IMR-90 (cell line): Measurements from ENCODE around the gene FLRT3. TPM values are rescaled to one million over a fixed set of nuclear protein-coding genes. Genes with fewer than 3 reads are reported as not detected.

Experiments
- ATAC-seq: fragments of 200-7000 bp; cut with Tn5 transposase; 2 replicates; pipeline ENCODE4 v1.9.1; 2020; ENCODE audit warnings: low read depth, mild to moderate bottlenecking, moderate library complexity
- BruUV-seq: library from RNA; stranded (reverse); fragments of 400-500 nt; replicated peaks from 2 replicates; lab custom pipeline; 2021; lab: Mats Ljungman, UMichigan
- CTCF ChIA-PET: fragments of 300-600 bp; formaldehyde crosslinking; extraction: SDS; loops from one replicate; lab custom pipeline; 2021; ENCODE audit warnings: antibody characterized with exemption; lab: Yijun Ruan, JAX
- POLR2A ChIA-PET: fragments of 300-600 bp; sonication (Branson Sonifier 250); formaldehyde crosslinking; loops from one replicate; lab custom pipeline; 2022; ENCODE audit warnings: antibody characterized with exemption; ENCODE audit not compliant: unreplicated experiment; lab: Charles Lee
- DNase-seq: peaks from one replicate; pipeline ENCODE4 v3.0.0; 2013
- H2AFZ ChIP-seq: replicated peaks from 2 replicates; pipeline ENCODE3; 2013; ENCODE audit warnings: low read length, mild to moderate bottlenecking; ENCODE audit not compliant: poor library complexity
- H2AK5ac ChIP-seq: 2 replicates; pipeline ENCODE4 v1.6.1; 2013; ENCODE audit warnings: low read depth, low read length, inconsistent platforms
- H2AK9ac ChIP-seq: replicated peaks from 2 replicates; pipeline ENCODE3; 2013; ENCODE audit warnings: mild to moderate bottlenecking, low read depth, low read length, moderate library complexity; ENCODE audit not compliant: poor library complexity
- H2BK120ac ChIP-seq: 2 replicates; pipeline ENCODE4 v1.6.1; 2013; ENCODE audit warnings: low read depth, low read length, inconsistent platforms
- H2BK15ac ChIP-seq: 3 replicates; pipeline ENCODE4 v1.6.1; 2013; ENCODE audit warnings: low read depth, low read length, inconsistent platforms
- H2BK20ac ChIP-seq: 2 replicates; pipeline ENCODE4 v1.6.1; 2013; ENCODE audit warnings: low read depth, mild to moderate bottlenecking, inconsistent platforms, low read length, moderate library complexity
- H2BK5ac ChIP-seq: 2 replicates; pipeline ENCODE4 v1.6.1; 2013; ENCODE audit warnings: mild to moderate bottlenecking, low read depth, low read length, inconsistent platforms; ENCODE audit not compliant: poor library complexity, severe bottlenecking
- H3K14ac ChIP-seq: replicated peaks from 2 replicates; pipeline ENCODE4 v1.6.1; 2013; ENCODE audit warnings: low read depth, low read length, inconsistent platforms
- H3K18ac ChIP-seq: 2 replicates; pipeline ENCODE4 v1.6.1; 2013; ENCODE audit warnings: low read depth, low read length, control low read depth
- H3K23ac ChIP-seq: 2 replicates; pipeline ENCODE4 v1.6.1; 2013; ENCODE audit warnings: low read depth, low read length, inconsistent platforms
- H3K27ac ChIP-seq: 2 replicates; pipeline ENCODE4 v1.5.1; 2013; ENCODE audit warnings: mild to moderate bottlenecking, control low read depth, low read length; ENCODE audit not compliant: insufficient read depth
- H3K27me3 ChIP-seq: 2 replicates; pipeline ENCODE4 v1.6.1; 2013; ENCODE audit warnings: low read length; ENCODE audit not compliant: control insufficient read depth, insufficient read depth
- H3K36me3 ChIP-seq: 2 replicates; pipeline ENCODE4 v1.6.1; 2013; ENCODE audit warnings: low read length, mixed read lengths; ENCODE audit not compliant: control insufficient read depth, insufficient read depth
- H3K4ac ChIP-seq: 2 replicates; pipeline ENCODE4 v1.6.1; 2013; ENCODE audit warnings: low read depth, low read length, inconsistent platforms
- H3K4me1 ChIP-seq: 2 replicates; pipeline ENCODE4 v1.6.1; 2013; ENCODE audit warnings: low read length, mixed read lengths; ENCODE audit not compliant: control insufficient read depth, insufficient read depth
- H3K4me2 ChIP-seq: 2 replicates; pipeline ENCODE4 v1.6.1; 2013; ENCODE audit warnings: low read depth, mild to moderate bottlenecking, control low read depth, low read length, moderate library complexity
- H3K4me3 ChIP-seq: 2 replicates; pipeline ENCODE4 v1.5.1; 2013; ENCODE audit warnings: low read depth, mild to moderate bottlenecking, control low read depth, low read length, moderate library complexity; ENCODE audit not compliant: insufficient read depth
- H3K56ac ChIP-seq: 2 replicates; pipeline ENCODE4 v1.6.1; 2013; ENCODE audit warnings: low read length, inconsistent platforms; ENCODE audit not compliant: insufficient read depth; ENCODE audit errors: extremely low read depth
- H3K79me1 ChIP-seq, 2 experiments: 2 replicates each; pipeline ENCODE4 v1.6.1; 2013; ENCODE audit warnings: low read length in 2 of 2, inconsistent platforms in 1 of 2, low read depth in 1 of 2
- H3K9ac ChIP-seq: 2 replicates; pipeline ENCODE4 v1.6.1; 2013; ENCODE audit warnings: low read depth, low read length, control low read depth
- H3K9me1 ChIP-seq: 2 replicates; pipeline ENCODE4 v1.6.1; 2013; ENCODE audit warnings: low read length, inconsistent platforms; ENCODE audit not compliant: insufficient read depth
- H3K9me3 ChIP-seq: 2 replicates; pipeline ENCODE4 v1.6.1; 2013; ENCODE audit warnings: low read length; ENCODE audit not compliant: control insufficient read depth, insufficient read depth
- H4K20me1 ChIP-seq: 2 replicates; pipeline ENCODE4 v1.6.1; 2013; ENCODE audit warnings: low read length, inconsistent platforms; ENCODE audit not compliant: insufficient read depth
- H4K5ac ChIP-seq: 2 replicates; pipeline ENCODE4 v1.6.1; 2013; ENCODE audit warnings: mild to moderate bottlenecking, low read depth, low read length, control low read depth
- H4K8ac ChIP-seq, 2 experiments: 2 replicates each; pipeline ENCODE4 v1.6.1; 2013; ENCODE audit warnings: low read depth in 2 of 2, low read length in 2 of 2, control low read depth in 1 of 2, inconsistent platforms in 1 of 2
- H4K91ac ChIP-seq: 2 replicates; pipeline ENCODE4 v1.6.1; 2013; ENCODE audit warnings: low read depth, low read length, inconsistent platforms; ENCODE audit not compliant: insufficient read depth
- BHLHE40 ChIP-seq: fragments of 150-350 bp; IDR thresholded peaks from 2 replicates; pipeline ENCODE4 v1.6.1; 2016; ENCODE audit warnings: mild to moderate bottlenecking, low read depth, low read length
- CEBPB ChIP-seq: IDR thresholded peaks from 2 replicates; pipeline ENCODE4 v1.6.1; 2012; ENCODE audit warnings: low read depth, low read length, improper control_type of control experiment
- CHD1 ChIP-seq: IDR thresholded peaks from 2 replicates; pipeline ENCODE4 v1.6.1; 2012; ENCODE audit warnings: low read depth, low read length, improper control_type of control experiment
- FOS ChIP-seq: fragments of 150-350 bp; IDR thresholded peaks from 2 replicates; pipeline ENCODE4 v1.6.1; 2016; ENCODE audit warnings: low read depth, low read length
- MAFK ChIP-seq: IDR thresholded peaks from 2 replicates; pipeline ENCODE4 v1.6.1; 2012; ENCODE audit warnings: low read depth, low read length, improper control_type of control experiment
- MAZ ChIP-seq: IDR thresholded peaks from 2 replicates; pipeline ENCODE4 v1.6.1; 2012; ENCODE audit warnings: low read depth, mild to moderate bottlenecking, low read length, improper control_type of control experiment, moderate library complexity, borderline replicate concordance
- MXI1 ChIP-seq: IDR thresholded peaks from 2 replicates; pipeline ENCODE4 v1.6.1; 2012; ENCODE audit warnings: low read depth, mild to moderate bottlenecking, low read length, moderate library complexity, borderline replicate concordance
- NFE2L2 ChIP-seq: fragments of 150-350 bp; IDR thresholded peaks from 2 replicates; pipeline ENCODE4 v1.6.1; 2016; ENCODE audit warnings: low read depth, mild to moderate bottlenecking, low read length
- POLR2A ChIP-seq: IDR thresholded peaks from 2 replicates; pipeline ENCODE4 v1.6.1; 2012; ENCODE audit warnings: mild to moderate bottlenecking, low read depth, low read length
- RCOR1 ChIP-seq: IDR thresholded peaks from 2 replicates; pipeline ENCODE4 v1.6.1; 2012; ENCODE audit warnings: mild to moderate bottlenecking, low read length, improper control_type of control experiment; ENCODE audit not compliant: insufficient replicate concordance
- RFX5 ChIP-seq: IDR thresholded peaks from 2 replicates; pipeline ENCODE4 v1.8.0; 2012; ENCODE audit warnings: low read depth, mild to moderate bottlenecking, low read length, moderate library complexity
- SMC3 ChIP-seq: fragments of 150-350 bp; IDR thresholded peaks from 2 replicates; pipeline ENCODE4 v1.6.1; 2016; ENCODE audit warnings: low read depth, mild to moderate bottlenecking, antibody characterized with exemption, low read length, moderate library complexity
- WGBS, 2 experiments: methylation state at CpG; one replicate each; pipeline versions ENCODE4 v1.1.5 to v1.1.7; 2013; ENCODE audit warnings: missing lambda C conversion rate in 2 of 2; ENCODE audit not compliant: insufficient read length in 1 of 2; ENCODE audit errors: extremely low coverage in 2 of 2; 5-methylcytosine and 5-hydroxymethylcytosine counted together
- dilution Hi-C: fragments of 300-500 bp; cut with HindIII; formaldehyde crosslinking; loops from one replicate; pipeline ENCODE4 v1.14.3; 2018; ENCODE audit warnings: low sequenced_read_pairs; ENCODE audit not compliant: unreplicated experiment
- in situ Hi-C: fragments of 300-500 bp; cut with MboI; formaldehyde crosslinking; loops from 3 replicates; pipeline ENCODE4 v1.14.3; 2019; ENCODE audit warnings: low sequenced_read_pairs, inconsistent platforms, mixed read lengths
- intact Hi-C: fragments of 100-400 bp; cut with micrococcal nuclease; formaldehyde crosslinking; loops from 2 replicates; pipeline ENCODE4 v1.10.0; 2022
- polyA plus RNA-seq, 3 experiments: library from polyadenylated mRNA; depleted of rRNA; stranded (reverse); fragments of >200 nt; gene quantifications; 2 replicates each; pipeline ENCODE4 v1.2.3, GENCODE V29; 2012; ENCODE audit warnings: low replicate concordance in 1 of 3
- total RNA-seq: library from RNA; depleted of rRNA; stranded (reverse); fragments of >200 nt; gene quantifications from 2 replicates; pipeline ENCODE4 v1.2.3, GENCODE V29; 2012
- TF ChIP-seq, protein P1 (sequence below): fragments of 150-350 bp; IDR thresholded peaks from 2 replicates; pipeline ENCODE4 v1.6.1; 2016; ENCODE audit warnings: low read depth, mild to moderate bottlenecking, low read length, moderate library complexity, borderline replicate concordance
- TF ChIP-seq, protein P2 (sequence below): conservative IDR thresholded peaks from 2 replicates; pipeline ENCODE4 v1.5.1; 2012; ENCODE audit warnings: mild to moderate bottlenecking, low read depth, low read length, improper control_type of control experiment
- TF ChIP-seq, protein P3 (sequence below): fragments of 150-350 bp; IDR thresholded peaks from 2 replicates; pipeline ENCODE4 v1.6.1; 2017; ENCODE audit warnings: mild to moderate bottlenecking, antibody characterized with exemption, low read length, low read depth

The FLRT3 gene
- total and polyA plus RNA-seq, 2 of the 4 experiments (the other 2 are of a cell fraction), result 1.8 to 6.6 TPM

DNA sequence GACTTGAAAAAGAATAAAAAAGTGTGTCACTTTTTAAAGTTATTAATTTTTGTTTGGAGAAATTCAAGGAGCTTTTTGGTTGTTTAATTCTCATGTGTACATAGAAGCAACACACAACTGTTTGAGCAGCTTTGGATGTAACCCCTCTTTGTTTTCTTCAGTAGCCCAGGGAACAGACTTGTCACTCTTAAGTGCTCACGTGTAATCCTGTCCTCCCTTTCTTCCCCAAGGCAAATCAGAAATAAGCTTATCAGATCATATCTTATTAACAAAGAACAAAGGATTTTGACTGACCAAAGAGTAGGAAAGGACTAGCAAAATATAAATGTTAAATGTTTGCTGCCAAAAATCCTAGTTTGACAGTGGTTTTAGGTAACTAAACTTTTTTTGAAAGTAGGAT lies 7.3 kb upstream of the FLRT3 start:
- dilution Hi-C loops, result no loop called here

More for the DNA sequence above, 7.3 kb upstream of the FLRT3 start:
- no CpG with 5 or more reads among the region's 1 CpG for WGBS, 2 experiments
- Histone ChIP-seq H3K9me1 (no peaks in the 10 kb centered on the region), H3K27ac (no peak overlapping the region), H3K4me2 (no peak overlapping the region), H3K4me3 (no peak overlapping the region), H3K36me3 (no peaks in the 10 kb centered on the region), H4K91ac (no peak overlapping the region), H3K4me1 (peaks cover 2% of the 10 kb centered on the region; the same call in 1 of the 2 replicates), H2BK120ac (no peak overlapping the region), H2BK15ac (no peak overlapping the region), H3K9ac (no peak overlapping the region), H3K14ac (no peak overlapping the region), H3K4ac (no peak overlapping the region), H2AK9ac (no peak overlapping the region), H3K27me3 (no peaks in the 10 kb centered on the region), H3K9me3 (no peaks in the 10 kb centered on the region), H2AK5ac (no peak overlapping the region), H3K18ac (no peak overlapping the region), H3K79me1 (no peaks in the 10 kb centered on the region), H3K56ac (no peak overlapping the region), H4K5ac (no peak overlapping the region), H2BK5ac (no peak overlapping the region), H2BK20ac (no peak overlapping the region), H4K8ac (no peak overlapping the region), H2AFZ (no peak overlapping the region), H3K23ac (no peak overlapping the region), H4K20me1 (no peaks in the 10 kb centered on the region)
- in situ Hi-C loops (no loop called here), intact Hi-C loops (no loop called here)
- CTCF ChIA-PET, result interaction anchor here (0.6 kb wide), 1 partner anchor 102 kb away, joined by 3 read pairs; no protein-coding TSS in a partner anchor
- no peak for TF ChIP-seq MXI1
- no peak for TF ChIP-seq RCOR1
- no peak for TF ChIP-seq CEBPB
- TF ChIP-seq BHLHE40, result no peak
- TF ChIP-seq, protein P1, sequence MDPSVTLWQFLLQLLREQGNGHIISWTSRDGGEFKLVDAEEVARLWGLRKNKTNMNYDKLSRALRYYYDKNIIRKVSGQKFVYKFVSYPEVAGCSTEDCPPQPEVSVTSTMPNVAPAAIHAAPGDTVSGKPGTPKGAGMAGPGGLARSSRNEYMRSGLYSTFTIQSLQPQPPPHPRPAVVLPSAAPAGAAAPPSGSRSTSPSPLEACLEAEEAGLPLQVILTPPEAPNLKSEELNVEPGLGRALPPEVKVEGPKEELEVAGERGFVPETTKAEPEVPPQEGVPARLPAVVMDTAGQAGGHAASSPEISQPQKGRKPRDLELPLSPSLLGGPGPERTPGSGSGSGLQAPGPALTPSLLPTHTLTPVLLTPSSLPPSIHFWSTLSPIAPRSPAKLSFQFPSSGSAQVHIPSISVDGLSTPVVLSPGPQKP, result no peak
- TF ChIP-seq, protein P2, sequence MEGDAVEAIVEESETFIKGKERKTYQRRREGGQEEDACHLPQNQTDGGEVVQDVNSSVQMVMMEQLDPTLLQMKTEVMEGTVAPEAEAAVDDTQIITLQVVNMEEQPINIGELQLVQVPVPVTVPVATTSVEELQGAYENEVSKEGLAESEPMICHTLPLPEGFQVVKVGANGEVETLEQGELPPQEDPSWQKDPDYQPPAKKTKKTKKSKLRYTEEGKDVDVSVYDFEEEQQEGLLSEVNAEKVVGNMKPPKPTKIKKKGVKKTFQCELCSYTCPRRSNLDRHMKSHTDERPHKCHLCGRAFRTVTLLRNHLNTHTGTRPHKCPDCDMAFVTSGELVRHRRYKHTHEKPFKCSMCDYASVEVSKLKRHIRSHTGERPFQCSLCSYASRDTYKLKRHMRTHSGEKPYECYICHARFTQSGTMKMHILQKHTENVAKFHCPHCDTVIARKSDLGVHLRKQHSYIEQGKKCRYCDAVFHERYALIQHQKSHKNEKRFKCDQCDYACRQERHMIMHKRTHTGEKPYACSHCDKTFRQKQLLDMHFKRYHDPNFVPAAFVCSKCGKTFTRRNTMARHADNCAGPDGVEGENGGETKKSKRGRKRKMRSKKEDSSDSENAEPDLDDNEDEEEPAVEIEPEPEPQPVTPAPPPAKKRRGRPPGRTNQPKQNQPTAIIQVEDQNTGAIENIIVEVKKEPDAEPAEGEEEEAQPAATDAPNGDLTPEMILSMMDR, result no peak
- no peak for TF ChIP-seq MAFK
- TF ChIP-seq POLR2A, result no peak
- no peak for TF ChIP-seq CHD1
- no peak for TF ChIP-seq FOS
- TF ChIP-seq SMC3, result no peak
- TF ChIP-seq RFX5, result no peak
- no peak for TF ChIP-seq NFE2L2
- TF ChIP-seq MAZ, result no peak
- TF ChIP-seq, protein P3, sequence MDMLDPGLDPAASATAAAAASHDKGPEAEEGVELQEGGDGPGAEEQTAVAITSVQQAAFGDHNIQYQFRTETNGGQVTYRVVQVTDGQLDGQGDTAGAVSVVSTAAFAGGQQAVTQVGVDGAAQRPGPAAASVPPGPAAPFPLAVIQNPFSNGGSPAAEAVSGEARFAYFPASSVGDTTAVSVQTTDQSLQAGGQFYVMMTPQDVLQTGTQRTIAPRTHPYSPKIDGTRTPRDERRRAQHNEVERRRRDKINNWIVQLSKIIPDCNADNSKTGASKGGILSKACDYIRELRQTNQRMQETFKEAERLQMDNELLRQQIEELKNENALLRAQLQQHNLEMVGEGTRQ, result no peak
- no TSS peak for BruUV-seq
- POLR2A ChIA-PET, result no interaction called here
- ATAC-seq, result no peak
- DNase-seq, result no peak
